ENCODE measurements around the gene SF3A2.

The SF3A2 gene

GRCh38 chr19:2207991-2208860 lies 28.4 kb upstream of the SF3A2 start:
- DNase-seq (ENCODE audit: low read depth, low spot score), result no peak

DNA sequence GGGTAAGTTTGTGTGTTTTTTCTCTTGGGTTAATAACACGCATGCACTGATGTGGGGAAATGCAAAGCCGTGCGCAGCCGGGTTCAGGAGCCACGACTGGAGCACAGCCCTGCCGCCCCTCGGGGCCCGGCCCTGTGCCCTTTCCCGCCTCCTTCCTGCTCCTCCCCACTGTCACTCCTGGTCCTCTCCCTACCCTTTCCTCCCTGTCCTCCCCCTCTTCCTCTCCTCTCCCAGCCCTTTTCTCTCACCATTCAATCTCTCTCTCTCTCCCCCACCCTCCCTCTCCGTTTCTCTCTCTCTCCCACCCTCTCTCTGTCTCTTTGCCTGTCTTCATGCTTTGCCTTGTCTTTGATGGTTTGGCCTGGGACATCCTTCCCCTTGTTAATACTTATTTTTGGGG lies 27.6 kb upstream of the SF3A2 start:
- DNase-seq (ENCODE audit: low read depth, low spot score), result no peak

- no peak for DNase-seq (ENCODE audit: low read depth, low spot score)
Measured at GRCh38 chr19:2209408-2209807, 27.2 kb upstream of the SF3A2 start.

DNA sequence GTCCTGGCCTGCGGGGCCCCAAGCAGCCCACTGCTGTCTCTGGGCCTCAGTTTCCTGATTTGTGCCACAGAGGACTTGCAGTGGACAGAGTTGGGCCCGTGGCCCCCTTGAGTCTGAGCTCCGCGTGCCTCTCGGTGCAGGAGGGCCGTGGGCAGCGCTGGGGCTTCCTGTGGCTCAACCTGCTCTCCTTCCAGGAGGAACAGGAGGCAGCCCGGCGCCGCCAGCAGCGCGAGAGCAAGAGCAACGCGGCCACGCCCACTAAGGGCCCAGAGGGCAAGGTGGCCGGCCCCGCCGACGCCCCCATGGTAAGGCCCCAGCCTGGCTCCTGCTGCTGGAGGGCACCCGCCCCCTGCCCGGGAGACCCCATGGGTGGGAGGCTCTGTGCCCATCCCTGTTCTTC lies 26.4 kb upstream of the SF3A2 start:
- no peak for DNase-seq (ENCODE audit: low read depth, low spot score)

- DNase-seq (ENCODE audit: low read depth, low spot score), result no peak
Measured at GRCh38 chr19:2210987-2211740, 25.5 kb upstream of the SF3A2 start.

DNA sequence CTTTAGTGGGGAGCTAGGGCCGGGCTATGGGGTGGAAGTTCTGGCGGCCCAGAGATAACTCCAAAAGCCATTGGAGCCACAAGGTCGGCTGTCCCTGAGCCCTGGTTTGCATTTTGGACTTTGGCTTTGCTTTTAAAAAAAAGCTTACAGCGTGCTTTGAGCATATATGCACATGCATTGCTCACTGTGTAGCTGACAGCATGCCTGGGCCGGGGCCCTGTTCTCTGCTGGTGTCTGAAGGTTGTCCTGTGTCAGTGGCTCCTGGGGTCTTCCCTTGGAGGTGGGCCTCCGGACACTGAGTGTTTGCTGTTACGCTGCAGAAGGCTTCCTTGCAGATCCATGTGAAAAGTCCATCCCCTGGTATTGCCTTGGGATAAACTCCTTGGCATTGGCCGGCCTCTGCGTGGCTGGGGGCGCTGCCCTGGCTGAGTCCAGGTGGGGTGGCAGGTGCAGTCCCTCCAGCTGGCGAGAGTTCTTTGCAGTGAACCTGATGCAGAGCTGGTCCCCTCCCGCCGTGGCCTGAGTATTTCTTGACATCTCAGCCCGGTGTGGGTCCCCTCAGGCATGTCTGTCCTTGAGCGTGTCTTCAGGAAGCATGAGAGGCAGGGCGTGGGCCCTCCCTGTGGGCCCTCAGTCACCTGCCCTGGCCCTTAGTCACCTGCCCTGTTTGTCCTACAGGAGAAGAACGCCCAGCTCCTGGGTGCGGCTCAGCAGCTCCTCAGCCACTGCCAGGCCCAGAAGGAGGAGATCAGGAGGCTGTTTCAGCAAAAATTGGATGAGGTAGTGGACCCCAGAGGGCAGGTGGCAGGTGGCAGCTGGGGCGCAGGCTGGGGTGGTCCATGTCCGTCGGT lies 23.5 kb upstream of the SF3A2 start:
- DNase-seq (ENCODE audit: low read depth, low spot score), result no peak

DNA sequence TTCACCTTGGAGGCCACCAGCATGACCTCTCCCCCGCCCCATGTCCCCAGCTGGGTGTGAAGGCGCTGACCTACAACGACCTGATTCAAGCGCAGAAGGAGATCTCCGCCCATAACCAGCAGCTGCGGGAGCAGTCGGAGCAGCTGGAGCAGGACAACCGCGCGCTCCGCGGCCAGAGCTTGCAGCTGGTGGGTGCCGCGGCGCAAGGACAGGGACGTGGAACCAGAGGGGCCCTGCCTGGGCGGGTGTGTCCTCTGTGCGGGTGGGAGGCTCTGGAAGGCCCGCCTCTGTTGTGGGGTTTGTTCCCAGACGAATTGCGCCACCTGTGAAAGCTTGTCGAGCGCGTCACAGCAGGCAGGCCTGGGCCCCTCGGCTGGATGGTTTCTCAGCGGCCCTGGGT lies 22.8 kb upstream of the SF3A2 start:
- DNase-seq (ENCODE audit: low read depth, low spot score), result no peak

GRCh38 chr19:2214251-2214650 lies 22.4 kb upstream of the SF3A2 start:
- DNase-seq (ENCODE audit: low read depth, low spot score), result no peak

GRCh38 chr19:2215281-2215751 lies 21.3 kb upstream of the SF3A2 start:
- DNase-seq (ENCODE audit: low read depth, low spot score), result no peak

GRCh38 chr19:2216361-2217225 lies 20.0 kb upstream of the SF3A2 start:
- DNase-seq (ENCODE audit: low read depth, low spot score), result no peak

DNA sequence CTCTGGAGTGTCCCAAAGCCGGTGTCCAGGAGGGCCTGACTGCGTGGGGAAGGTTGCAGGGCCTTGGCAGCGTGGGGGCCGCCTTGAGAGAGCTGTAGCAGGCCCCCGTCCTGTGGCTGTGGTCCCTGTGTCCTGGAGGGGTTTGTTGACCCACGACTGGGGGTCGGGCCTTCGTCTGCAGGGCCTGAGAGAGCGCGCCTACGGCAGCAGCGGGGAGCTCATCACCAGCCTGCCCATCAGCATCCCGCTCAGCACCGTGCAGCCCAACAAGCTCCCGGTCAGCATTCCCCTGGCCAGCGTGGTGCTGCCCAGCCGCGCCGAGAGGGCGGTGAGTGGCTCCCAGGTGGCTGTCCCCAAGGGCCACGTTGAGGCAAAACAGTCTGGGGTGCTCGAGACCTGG lies 19.0 kb upstream of the SF3A2 start:
- no peak for DNase-seq (ENCODE audit: low read depth, low spot score)

DNA sequence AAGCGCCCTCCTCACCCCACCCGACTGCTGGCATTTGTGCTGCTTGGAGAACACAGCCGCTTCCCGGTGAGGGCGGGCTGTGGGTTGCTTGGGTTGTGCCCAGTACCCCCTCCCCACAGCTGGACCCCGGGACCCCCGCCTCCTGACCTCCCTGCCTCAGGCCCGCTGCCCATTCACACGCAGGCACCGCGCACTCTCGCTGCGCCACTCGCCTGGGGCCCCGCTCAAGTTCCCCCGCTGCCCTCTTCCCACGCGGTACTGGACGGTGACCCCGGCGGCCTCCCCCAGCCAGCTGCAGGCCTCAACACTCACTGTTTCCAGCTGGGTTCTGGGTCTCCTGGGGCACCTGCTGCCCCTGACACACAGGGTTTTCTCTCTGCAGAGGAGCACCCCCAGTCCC lies 16.9 kb upstream of the SF3A2 start:
- no peak for DNase-seq (ENCODE audit: low read depth, low spot score)

DNA sequence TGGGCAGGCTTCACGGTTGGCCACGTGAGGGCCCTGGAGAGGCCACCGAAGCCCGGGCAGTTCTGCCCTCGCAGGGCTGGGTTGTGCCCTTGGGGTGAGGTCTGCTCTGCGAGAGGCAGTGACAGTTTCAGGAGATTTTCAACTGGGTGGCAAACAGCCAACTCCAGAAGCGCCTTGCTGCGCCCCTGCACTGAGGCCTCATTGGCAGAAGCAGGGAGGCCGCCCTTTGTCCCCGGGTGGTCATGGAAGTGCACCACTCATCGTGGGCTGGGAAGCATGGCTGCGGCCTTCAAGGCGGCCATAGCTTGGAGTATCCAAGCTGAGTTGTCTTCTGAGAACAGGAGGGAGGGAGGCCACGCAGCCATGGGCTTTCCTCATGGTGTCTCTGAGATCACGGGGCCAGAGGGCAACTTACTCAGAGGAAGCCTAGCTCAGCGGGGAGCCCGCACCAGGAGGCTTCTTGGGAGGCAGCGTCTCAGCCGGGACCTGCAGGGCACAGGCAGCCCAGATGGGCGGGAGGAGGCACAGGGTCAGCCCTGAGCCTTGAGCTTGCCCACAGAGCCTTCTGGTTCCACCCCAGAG lies 15.3 kb upstream of the SF3A2 start:
- no peak for DNase-seq (ENCODE audit: low read depth, low spot score)

GRCh38 chr19:2221918-2222317 lies 14.7 kb upstream of the SF3A2 start:
- no peak for DNase-seq (ENCODE audit: low read depth, low spot score)

- DNase-seq (ENCODE audit: low read depth, low spot score), result no peak
Measured at GRCh38 chr19:2223391-2223790, 13.2 kb upstream of the SF3A2 start.

- no peak for DNase-seq (ENCODE audit: low read depth, low spot score)
Measured at GRCh38 chr19:2223959-2224358, 12.7 kb upstream of the SF3A2 start.

GRCh38 chr19:2224754-2225349 lies 11.8 kb upstream of the SF3A2 start:
- DNase-seq (ENCODE audit: low read depth, low spot score), result no peak

DNA sequence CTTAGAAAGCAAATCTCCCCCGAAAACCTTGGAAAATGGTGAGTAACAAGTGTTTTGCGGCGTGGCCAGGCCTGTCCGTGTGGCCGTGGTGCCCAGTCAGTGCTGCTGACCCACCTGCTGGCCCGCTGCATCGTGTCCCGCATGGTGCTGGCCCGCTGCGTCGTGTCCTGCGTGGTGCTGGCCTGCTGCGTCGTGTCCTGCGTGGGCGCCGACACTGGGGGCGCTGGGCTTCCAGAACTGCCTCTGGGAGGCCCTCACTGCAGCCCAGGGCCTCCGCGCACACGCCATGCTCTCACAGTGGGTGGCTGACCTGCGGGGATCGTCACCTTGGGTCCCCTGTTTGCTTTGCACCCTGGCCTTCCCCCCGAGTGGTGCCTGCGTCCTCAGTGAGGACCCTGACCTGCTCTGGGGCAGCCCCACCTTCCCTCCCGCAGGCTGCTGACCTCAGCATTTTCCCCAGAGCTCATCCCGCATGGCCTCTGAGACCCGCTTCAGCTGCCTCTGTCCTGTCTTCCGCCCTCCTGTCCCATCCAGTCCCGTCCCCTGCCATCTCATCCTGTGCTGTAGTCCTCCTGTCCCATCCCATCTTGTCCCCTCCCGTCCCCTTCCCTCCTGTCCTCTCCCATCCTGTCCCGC lies 11.1 kb upstream of the SF3A2 start:
- DNase-seq (ENCODE audit: low read depth, low spot score), result no peak

DNA sequence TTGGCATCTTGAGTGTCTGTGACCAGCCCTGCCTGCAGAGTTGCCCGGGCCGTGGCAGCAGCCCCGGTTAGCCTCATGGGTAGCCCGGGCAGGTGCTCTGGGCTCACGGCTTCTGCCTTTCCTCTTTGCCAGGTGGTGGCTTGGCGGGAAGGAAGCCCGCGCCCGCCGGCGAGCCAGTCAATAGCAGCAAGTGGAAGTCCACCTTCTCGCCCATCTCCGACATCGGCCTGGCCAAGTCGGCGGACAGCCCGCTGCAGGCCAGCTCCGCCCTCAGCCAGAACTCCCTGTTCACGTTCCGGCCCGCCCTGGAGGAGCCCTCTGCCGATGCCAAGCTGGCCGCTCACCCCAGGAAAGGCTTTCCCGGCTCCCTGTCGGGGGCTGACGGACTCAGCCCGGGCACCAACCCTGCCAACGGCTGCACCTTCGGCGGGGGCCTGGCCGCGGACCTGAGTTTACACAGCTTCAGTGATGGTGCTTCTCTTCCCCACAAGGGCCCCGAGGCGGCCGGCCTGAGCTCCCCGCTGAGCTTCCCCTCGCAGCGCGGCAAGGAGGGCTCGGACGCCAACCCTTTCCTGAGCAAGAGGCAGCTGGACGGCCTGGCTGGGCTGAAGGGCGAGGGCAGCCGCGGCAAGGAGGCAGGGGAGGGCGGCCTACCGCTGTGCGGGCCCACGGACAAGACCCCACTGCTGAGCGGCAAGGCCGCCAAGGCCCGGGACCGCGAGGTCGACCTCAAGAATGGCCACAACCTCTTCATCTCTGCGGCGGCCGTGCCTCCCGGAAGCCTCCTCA lies 10.4 kb upstream of the SF3A2 start:
- DNase-seq (ENCODE audit: low read depth, low spot score), result no peak
